IMR-90 (cell line): Measurements from ENCODE around the gene RYK. TPM values are rescaled to one million over a fixed set of nuclear protein-coding genes. Genes with fewer than 3 reads are reported as not detected.

Source experiments
- ATAC-seq: fragments of 200-7000 bp; cut with Tn5 transposase; 2 replicates; pipeline ENCODE4 v1.9.1; 2020; ENCODE audit warnings: low read depth, mild to moderate bottlenecking, moderate library complexity
- BruUV-seq: library from RNA; stranded (reverse); fragments of 400-500 nt; replicated peaks from 2 replicates; lab custom pipeline; 2021; lab: Mats Ljungman, UMichigan
- CTCF ChIA-PET: fragments of 300-600 bp; formaldehyde crosslinking; extraction: SDS; loops from one replicate; lab custom pipeline; 2021; ENCODE audit warnings: antibody characterized with exemption; lab: Yijun Ruan, JAX
- POLR2A ChIA-PET: fragments of 300-600 bp; sonication (Branson Sonifier 250); formaldehyde crosslinking; loops from one replicate; lab custom pipeline; 2022; ENCODE audit warnings: antibody characterized with exemption; ENCODE audit not compliant: unreplicated experiment; lab: Charles Lee
- DNase-seq: peaks from one replicate; pipeline ENCODE4 v3.0.0; 2013
- H2AFZ ChIP-seq: replicated peaks from 2 replicates; pipeline ENCODE3; 2013; ENCODE audit warnings: low read length, mild to moderate bottlenecking; ENCODE audit not compliant: poor library complexity
- H2AK5ac ChIP-seq: 2 replicates; pipeline ENCODE4 v1.6.1; 2013; ENCODE audit warnings: low read depth, low read length, inconsistent platforms
- H2AK9ac ChIP-seq: replicated peaks from 2 replicates; pipeline ENCODE3; 2013; ENCODE audit warnings: mild to moderate bottlenecking, low read depth, low read length, moderate library complexity; ENCODE audit not compliant: poor library complexity
- H2BK120ac ChIP-seq: 2 replicates; pipeline ENCODE4 v1.6.1; 2013; ENCODE audit warnings: low read depth, low read length, inconsistent platforms
- H2BK15ac ChIP-seq: 3 replicates; pipeline ENCODE4 v1.6.1; 2013; ENCODE audit warnings: low read depth, low read length, inconsistent platforms
- H2BK20ac ChIP-seq: 2 replicates; pipeline ENCODE4 v1.6.1; 2013; ENCODE audit warnings: low read depth, mild to moderate bottlenecking, inconsistent platforms, low read length, moderate library complexity
- H2BK5ac ChIP-seq: 2 replicates; pipeline ENCODE4 v1.6.1; 2013; ENCODE audit warnings: mild to moderate bottlenecking, low read depth, low read length, inconsistent platforms; ENCODE audit not compliant: poor library complexity, severe bottlenecking
- H3K14ac ChIP-seq: replicated peaks from 2 replicates; pipeline ENCODE4 v1.6.1; 2013; ENCODE audit warnings: low read depth, low read length, inconsistent platforms
- H3K18ac ChIP-seq: 2 replicates; pipeline ENCODE4 v1.6.1; 2013; ENCODE audit warnings: low read depth, low read length, control low read depth
- H3K23ac ChIP-seq: 2 replicates; pipeline ENCODE4 v1.6.1; 2013; ENCODE audit warnings: low read depth, low read length, inconsistent platforms
- H3K27ac ChIP-seq: 2 replicates; pipeline ENCODE4 v1.5.1; 2013; ENCODE audit warnings: mild to moderate bottlenecking, control low read depth, low read length; ENCODE audit not compliant: insufficient read depth
- H3K27me3 ChIP-seq: 2 replicates; pipeline ENCODE4 v1.6.1; 2013; ENCODE audit warnings: low read length; ENCODE audit not compliant: control insufficient read depth, insufficient read depth
- H3K36me3 ChIP-seq: 2 replicates; pipeline ENCODE4 v1.6.1; 2013; ENCODE audit warnings: low read length, mixed read lengths; ENCODE audit not compliant: control insufficient read depth, insufficient read depth
- H3K4ac ChIP-seq: 2 replicates; pipeline ENCODE4 v1.6.1; 2013; ENCODE audit warnings: low read depth, low read length, inconsistent platforms
- H3K4me1 ChIP-seq: 2 replicates; pipeline ENCODE4 v1.6.1; 2013; ENCODE audit warnings: low read length, mixed read lengths; ENCODE audit not compliant: control insufficient read depth, insufficient read depth
- H3K4me2 ChIP-seq: 2 replicates; pipeline ENCODE4 v1.6.1; 2013; ENCODE audit warnings: low read depth, mild to moderate bottlenecking, control low read depth, low read length, moderate library complexity
- H3K4me3 ChIP-seq: 2 replicates; pipeline ENCODE4 v1.5.1; 2013; ENCODE audit warnings: low read depth, mild to moderate bottlenecking, control low read depth, low read length, moderate library complexity; ENCODE audit not compliant: insufficient read depth
- H3K56ac ChIP-seq: 2 replicates; pipeline ENCODE4 v1.6.1; 2013; ENCODE audit warnings: low read length, inconsistent platforms; ENCODE audit not compliant: insufficient read depth; ENCODE audit errors: extremely low read depth
- H3K79me1 ChIP-seq, 2 experiments: 2 replicates each; pipeline ENCODE4 v1.6.1; 2013; ENCODE audit warnings: low read length in 2 of 2, inconsistent platforms in 1 of 2, low read depth in 1 of 2
- H3K9ac ChIP-seq: 2 replicates; pipeline ENCODE4 v1.6.1; 2013; ENCODE audit warnings: low read depth, low read length, control low read depth
- H3K9me1 ChIP-seq: 2 replicates; pipeline ENCODE4 v1.6.1; 2013; ENCODE audit warnings: low read length, inconsistent platforms; ENCODE audit not compliant: insufficient read depth
- H3K9me3 ChIP-seq: 2 replicates; pipeline ENCODE4 v1.6.1; 2013; ENCODE audit warnings: low read length; ENCODE audit not compliant: control insufficient read depth, insufficient read depth
- H4K20me1 ChIP-seq: 2 replicates; pipeline ENCODE4 v1.6.1; 2013; ENCODE audit warnings: low read length, inconsistent platforms; ENCODE audit not compliant: insufficient read depth
- H4K5ac ChIP-seq: 2 replicates; pipeline ENCODE4 v1.6.1; 2013; ENCODE audit warnings: mild to moderate bottlenecking, low read depth, low read length, control low read depth
- H4K8ac ChIP-seq, 2 experiments: 2 replicates each; pipeline ENCODE4 v1.6.1; 2013; ENCODE audit warnings: low read depth in 2 of 2, low read length in 2 of 2, control low read depth in 1 of 2, inconsistent platforms in 1 of 2
- H4K91ac ChIP-seq: 2 replicates; pipeline ENCODE4 v1.6.1; 2013; ENCODE audit warnings: low read depth, low read length, inconsistent platforms; ENCODE audit not compliant: insufficient read depth
- CHD1 ChIP-seq: IDR thresholded peaks from 2 replicates; pipeline ENCODE4 v1.6.1; 2012; ENCODE audit warnings: low read depth, low read length, improper control_type of control experiment
- MAFK ChIP-seq: IDR thresholded peaks from 2 replicates; pipeline ENCODE4 v1.6.1; 2012; ENCODE audit warnings: low read depth, low read length, improper control_type of control experiment
- MAZ ChIP-seq: IDR thresholded peaks from 2 replicates; pipeline ENCODE4 v1.6.1; 2012; ENCODE audit warnings: low read depth, mild to moderate bottlenecking, low read length, improper control_type of control experiment, moderate library complexity, borderline replicate concordance
- RAD21 ChIP-seq: IDR thresholded peaks from 2 replicates; pipeline ENCODE4 v1.6.1; 2012; ENCODE audit warnings: low read length, improper control_type of control experiment
- RCOR1 ChIP-seq: IDR thresholded peaks from 2 replicates; pipeline ENCODE4 v1.6.1; 2012; ENCODE audit warnings: mild to moderate bottlenecking, low read length, improper control_type of control experiment; ENCODE audit not compliant: insufficient replicate concordance
- RFX5 ChIP-seq: IDR thresholded peaks from 2 replicates; pipeline ENCODE4 v1.8.0; 2012; ENCODE audit warnings: low read depth, mild to moderate bottlenecking, low read length, moderate library complexity
- WGBS, 2 experiments: methylation state at CpG; one replicate each; pipeline versions ENCODE4 v1.1.5 to v1.1.7; 2013; ENCODE audit warnings: missing lambda C conversion rate in 2 of 2; ENCODE audit not compliant: insufficient read length in 1 of 2; ENCODE audit errors: extremely low coverage in 2 of 2; 5-methylcytosine and 5-hydroxymethylcytosine counted together
- dilution Hi-C: fragments of 300-500 bp; cut with HindIII; formaldehyde crosslinking; loops from one replicate; pipeline ENCODE4 v1.14.3; 2018; ENCODE audit warnings: low sequenced_read_pairs; ENCODE audit not compliant: unreplicated experiment
- in situ Hi-C: fragments of 300-500 bp; cut with MboI; formaldehyde crosslinking; loops from 3 replicates; pipeline ENCODE4 v1.14.3; 2019; ENCODE audit warnings: low sequenced_read_pairs, inconsistent platforms, mixed read lengths
- intact Hi-C: fragments of 100-400 bp; cut with micrococcal nuclease; formaldehyde crosslinking; loops from 2 replicates; pipeline ENCODE4 v1.10.0; 2022
- polyA plus RNA-seq, 3 experiments: library from polyadenylated mRNA; depleted of rRNA; stranded (reverse); fragments of >200 nt; gene quantifications; 2 replicates each; pipeline ENCODE4 v1.2.3, GENCODE V29; 2012; ENCODE audit warnings: low replicate concordance in 1 of 3
- total RNA-seq: library from RNA; depleted of rRNA; stranded (reverse); fragments of >200 nt; gene quantifications from 2 replicates; pipeline ENCODE4 v1.2.3, GENCODE V29; 2012
- TF ChIP-seq, protein P1 (sequence below): fragments of 150-350 bp; IDR thresholded peaks from 2 replicates; pipeline ENCODE4 v1.6.1; 2016; ENCODE audit warnings: low read depth, mild to moderate bottlenecking, low read length, moderate library complexity, borderline replicate concordance
- TF ChIP-seq, protein P2 (sequence below): conservative IDR thresholded peaks from 2 replicates; pipeline ENCODE4 v1.5.1; 2012; ENCODE audit warnings: mild to moderate bottlenecking, low read depth, low read length, improper control_type of control experiment

RYK gene
- total and polyA plus RNA-seq, 2 of the 4 experiments (the other 2 are of a cell fraction), result 42.4 to 106 TPM

DNA sequence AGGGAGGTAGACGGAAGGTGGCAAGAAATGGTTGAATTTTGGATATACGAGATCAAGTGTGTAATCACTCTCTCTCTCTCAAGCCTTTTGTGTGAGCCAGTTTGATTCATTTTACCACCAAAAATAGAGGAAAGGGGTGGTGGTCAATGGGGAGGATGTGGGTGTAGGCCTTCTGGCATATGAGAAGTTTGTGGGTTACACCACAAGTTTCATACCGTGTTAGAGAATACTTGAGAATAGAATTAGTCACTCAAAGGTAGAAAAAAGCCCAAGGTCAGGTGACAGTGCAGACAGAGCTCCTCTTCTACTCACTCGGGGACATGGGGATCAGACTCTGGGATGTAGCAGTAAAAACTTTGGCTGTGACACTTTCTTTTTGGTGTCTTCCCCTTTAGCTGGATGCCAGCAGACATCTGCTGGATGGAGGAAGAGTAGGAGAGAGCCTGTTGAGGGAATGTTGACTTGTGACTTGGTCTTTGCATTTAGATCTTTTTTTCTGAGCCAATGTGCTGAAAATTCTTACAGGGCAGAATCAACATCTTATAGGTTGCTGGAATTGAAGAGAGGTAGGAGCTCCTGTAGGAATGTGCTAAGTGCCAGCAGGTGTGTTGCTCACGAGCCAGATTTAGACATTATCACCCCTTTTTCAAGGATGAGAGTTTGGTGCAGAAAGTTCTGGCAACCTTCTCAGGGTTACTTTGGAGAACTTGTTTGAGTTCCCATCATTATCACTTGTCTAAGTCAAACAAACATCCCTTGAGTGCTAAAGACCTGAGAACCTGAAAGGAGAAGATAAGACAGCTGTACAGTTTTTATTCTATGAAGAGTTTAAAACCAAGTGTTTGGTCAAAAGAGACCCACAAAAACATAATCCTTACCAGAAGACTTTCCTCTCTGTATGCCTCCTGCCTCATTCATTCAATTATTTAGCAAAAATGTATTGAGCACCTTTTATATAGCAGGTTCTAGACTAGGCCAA, 43.9 kb upstream of the RYK start:
- ATAC-seq (no peak), DNase-seq (no peak)
- Histone ChIP-seq H4K20me1 (no peaks in the 10 kb centered on the region), H3K27ac (no peak overlapping the region), H3K36me3 (no peaks in the 10 kb centered on the region), H3K9me1 (peaks cover 8% of the 10 kb centered on the region), H3K9me3 (no peaks in the 10 kb centered on the region), H4K8ac (no peak overlapping the region), H3K4me3 (no peak overlapping the region), H4K5ac (no peak overlapping the region), H2AFZ (no peak overlapping the region), H2BK15ac (no peak overlapping the region), H3K14ac (no peak overlapping the region), H2BK5ac (no peak overlapping the region), H3K23ac (no peak overlapping the region), H3K56ac (no peak overlapping the region), H3K9ac (no peak overlapping the region), H3K4me2 (no peak overlapping the region), H3K4ac (no peak overlapping the region), H3K18ac (no peak overlapping the region), H2AK9ac (no peak overlapping the region), H3K4me1 (peaks cover 8% of the 10 kb centered on the region), H3K27me3 (no peaks in the 10 kb centered on the region), H3K79me1 (no peaks in the 10 kb centered on the region), H2BK20ac (no peak overlapping the region), H4K91ac (no peak overlapping the region), H2AK5ac (no peak overlapping the region), H2BK120ac (no peak overlapping the region)
- POLR2A ChIA-PET, result no interaction called here
- WGBS, 2 experiments, result no CpG with 5 or more reads among the region's 5 CpGs
- intact Hi-C loops, result loop anchor here (5.0 kb wide), 2 partner anchors 42 to 477 kb away; partner anchors contain the start of gene RYK
- no peak for TF ChIP-seq RCOR1
- no peak for TF ChIP-seq MAFK
- TF ChIP-seq, protein P1, sequence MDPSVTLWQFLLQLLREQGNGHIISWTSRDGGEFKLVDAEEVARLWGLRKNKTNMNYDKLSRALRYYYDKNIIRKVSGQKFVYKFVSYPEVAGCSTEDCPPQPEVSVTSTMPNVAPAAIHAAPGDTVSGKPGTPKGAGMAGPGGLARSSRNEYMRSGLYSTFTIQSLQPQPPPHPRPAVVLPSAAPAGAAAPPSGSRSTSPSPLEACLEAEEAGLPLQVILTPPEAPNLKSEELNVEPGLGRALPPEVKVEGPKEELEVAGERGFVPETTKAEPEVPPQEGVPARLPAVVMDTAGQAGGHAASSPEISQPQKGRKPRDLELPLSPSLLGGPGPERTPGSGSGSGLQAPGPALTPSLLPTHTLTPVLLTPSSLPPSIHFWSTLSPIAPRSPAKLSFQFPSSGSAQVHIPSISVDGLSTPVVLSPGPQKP, result no peak
- no peak for TF ChIP-seq MAZ
- no peak for TF ChIP-seq CHD1
- TF ChIP-seq, protein P2, sequence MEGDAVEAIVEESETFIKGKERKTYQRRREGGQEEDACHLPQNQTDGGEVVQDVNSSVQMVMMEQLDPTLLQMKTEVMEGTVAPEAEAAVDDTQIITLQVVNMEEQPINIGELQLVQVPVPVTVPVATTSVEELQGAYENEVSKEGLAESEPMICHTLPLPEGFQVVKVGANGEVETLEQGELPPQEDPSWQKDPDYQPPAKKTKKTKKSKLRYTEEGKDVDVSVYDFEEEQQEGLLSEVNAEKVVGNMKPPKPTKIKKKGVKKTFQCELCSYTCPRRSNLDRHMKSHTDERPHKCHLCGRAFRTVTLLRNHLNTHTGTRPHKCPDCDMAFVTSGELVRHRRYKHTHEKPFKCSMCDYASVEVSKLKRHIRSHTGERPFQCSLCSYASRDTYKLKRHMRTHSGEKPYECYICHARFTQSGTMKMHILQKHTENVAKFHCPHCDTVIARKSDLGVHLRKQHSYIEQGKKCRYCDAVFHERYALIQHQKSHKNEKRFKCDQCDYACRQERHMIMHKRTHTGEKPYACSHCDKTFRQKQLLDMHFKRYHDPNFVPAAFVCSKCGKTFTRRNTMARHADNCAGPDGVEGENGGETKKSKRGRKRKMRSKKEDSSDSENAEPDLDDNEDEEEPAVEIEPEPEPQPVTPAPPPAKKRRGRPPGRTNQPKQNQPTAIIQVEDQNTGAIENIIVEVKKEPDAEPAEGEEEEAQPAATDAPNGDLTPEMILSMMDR, result no peak
- no peak for TF ChIP-seq RAD21
- no peak for TF ChIP-seq RFX5
- dilution Hi-C loops, result no loop called here
- CTCF ChIA-PET, result no interaction called here
- in situ Hi-C loops, result no loop called here
- no TSS peak for BruUV-seq
